Activated CD8-positive, alpha-beta memory T cell treated with anti-CD3 and anti-CD28 coated beads, Interleukin-2, amount 50 U/mL, for 48 hours (primary cell): Measurements from ENCODE around the gene FAH.
"Not testable (repeated sequence)": the region's sequence is repeated elsewhere in the genome, so short reads cannot be mapped to it uniquely, and the experiment has no call there.

Experiments
- DNase-seq: peaks from one replicate; pipeline ENCODE4 v3.0.0-alpha.2; 2020

Gene FAH

DNA sequence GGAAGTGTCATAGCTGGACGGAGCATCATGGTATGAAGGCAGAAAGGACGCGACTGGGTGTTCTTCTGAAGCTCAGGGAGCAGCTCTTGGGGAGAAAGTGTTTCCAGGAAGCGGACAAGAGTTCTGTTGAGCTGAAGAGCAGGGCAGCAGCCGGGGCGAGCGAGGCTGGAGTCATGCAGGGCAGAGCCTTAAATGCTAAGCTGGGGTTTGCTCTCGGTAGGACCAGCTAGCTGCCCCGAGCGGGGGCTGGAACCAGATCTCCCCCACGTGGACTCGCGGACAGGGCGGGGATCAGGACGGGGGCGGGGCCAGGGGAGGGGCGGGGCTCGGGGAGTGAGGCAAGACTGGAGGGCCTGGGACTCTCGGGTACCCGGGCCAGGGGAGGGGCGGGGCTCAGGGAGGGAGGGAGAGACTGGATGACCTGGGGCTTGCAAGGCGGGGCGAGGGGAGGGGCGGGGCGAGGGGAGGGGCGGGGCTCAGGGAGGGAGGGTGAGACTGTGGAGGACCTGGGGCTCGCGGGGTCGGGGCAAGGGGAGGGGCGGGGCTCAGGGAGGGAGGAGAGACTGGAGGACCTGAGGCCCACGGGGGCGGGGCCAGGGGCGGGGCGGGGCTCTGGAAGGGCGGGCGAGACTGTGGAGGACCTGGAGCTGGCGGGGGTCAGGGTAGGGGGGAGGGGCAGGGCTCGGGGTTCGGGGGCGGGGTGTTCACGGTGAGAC lies 461 bp upstream of the FAH start:
- peak; percentile 91 for DNase-seq

DNA sequence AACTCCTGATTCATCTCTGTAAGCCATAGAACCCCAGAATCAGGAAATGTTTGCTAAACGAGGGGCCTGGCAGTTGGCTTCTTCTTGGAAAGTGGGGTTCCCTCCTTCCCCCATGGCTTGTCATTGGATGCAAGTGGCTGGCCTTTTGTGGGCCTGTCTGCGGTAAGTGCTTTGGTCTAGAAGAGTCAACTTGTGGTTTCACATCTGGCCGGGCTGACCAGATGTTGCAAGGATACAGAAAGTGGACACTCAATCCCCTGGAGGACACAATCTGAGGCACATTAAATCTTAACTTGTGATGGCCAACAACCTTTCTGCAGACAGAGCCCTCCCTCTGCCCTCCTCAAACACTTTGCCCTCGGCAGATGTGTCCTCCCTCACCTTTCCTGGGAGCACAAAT lies 1.1 kb downstream of the FAH start:
- DNase-seq = no peak

DNA sequence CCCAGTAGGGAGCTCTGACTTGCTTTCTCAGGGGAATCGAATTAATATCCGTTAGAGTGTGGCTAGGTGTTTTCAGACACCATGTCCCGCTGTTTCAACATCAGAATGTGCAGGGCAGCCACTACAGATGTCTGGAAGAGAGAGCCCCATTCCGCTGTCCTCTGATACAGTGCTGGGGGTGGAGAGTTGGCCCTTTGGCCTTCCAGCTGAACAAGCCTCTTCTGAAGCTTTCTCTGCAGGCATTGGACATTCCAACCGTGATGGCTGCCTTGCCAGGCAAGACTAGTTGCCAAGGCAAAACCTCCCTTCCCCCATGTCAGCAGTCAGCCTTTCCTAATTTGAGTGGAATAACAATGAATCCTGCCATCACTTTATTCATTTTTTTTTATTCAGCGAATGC lies 1.5 kb downstream of the FAH start:
- DNase-seq = no peak

DNA sequence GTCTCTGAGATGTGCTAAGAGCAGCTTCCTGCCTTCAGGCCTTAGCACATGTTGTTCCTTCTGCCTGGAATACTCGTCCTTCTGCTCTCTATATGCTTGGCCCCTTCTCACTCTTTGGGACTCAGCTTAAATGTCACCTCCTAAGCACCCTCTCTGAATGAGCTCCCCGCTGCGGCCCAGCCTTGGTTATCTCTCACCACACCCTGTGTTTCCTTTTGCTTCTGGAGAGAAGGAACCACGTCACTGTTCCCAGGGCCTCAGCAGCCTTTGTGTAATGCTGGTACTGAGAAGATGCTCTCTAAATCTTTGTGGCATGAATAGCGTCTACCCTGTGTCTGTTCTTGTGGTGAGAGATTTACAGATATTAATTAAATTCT lies 2.2 kb downstream of the FAH start:
- DNase-seq = no peak

DNA sequence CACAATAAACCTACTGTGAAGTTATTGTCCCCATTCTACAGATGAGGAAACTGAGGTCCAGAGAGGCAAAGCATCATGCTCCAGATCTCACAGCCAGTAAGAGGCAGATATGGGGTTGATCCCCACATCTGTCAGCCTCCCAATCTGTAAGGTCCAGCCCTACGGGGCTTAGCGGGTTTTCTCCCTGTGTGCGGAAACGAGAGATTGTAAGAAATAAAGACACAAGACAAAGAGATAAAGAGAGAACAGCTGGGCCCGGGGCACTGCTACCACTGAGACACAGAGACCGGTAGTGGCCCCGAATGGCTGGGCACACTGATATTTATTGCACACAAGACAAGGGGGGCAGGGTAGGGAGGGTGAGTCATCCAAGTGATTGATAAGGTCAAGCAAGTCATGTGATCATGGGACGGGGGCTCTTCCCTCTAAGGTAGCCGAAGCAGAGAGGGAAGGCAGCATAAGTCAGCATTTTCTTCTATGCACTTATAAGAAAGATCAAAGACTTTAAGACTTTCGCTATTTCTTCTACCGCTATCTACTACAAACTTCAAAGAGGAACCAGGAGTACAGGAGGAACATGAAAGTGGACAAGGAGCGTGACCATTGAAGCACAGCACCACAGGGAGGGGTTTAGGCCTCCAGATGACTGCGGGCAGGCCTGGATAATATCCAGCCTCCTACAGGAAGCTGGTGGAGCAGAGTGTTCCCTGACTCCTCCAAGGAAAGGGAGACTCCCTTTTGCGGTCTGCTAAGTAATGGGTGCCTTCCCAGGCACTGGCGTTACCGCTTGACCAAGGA lies 2.8 kb downstream of the FAH start:
- DNase-seq = not testable (repeated sequence)

DNA sequence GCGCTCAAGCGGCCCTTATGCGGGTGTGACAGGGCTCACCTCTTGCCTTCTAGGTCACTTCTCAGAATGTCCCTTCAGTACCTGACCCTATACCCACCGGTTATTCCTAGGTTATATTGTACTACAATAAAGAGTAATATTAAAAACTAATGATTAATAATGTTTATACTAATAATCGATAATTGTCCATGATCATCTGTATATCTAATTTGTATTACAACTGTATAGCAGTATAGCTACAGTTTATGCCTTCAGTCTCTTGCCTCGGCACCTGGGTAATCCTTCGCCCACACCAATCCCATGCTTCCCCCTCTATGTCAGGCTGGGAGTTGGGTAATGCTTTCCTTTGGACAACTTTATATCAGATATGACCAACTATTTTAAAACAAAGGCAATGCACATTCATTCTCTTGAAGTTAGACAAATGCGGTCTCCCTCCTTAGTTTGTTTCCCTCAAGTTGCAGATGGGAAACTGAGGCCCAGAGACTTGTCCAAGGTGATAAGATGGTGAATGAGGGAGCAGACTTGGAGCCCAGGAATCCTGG lies 3.4 kb downstream of the FAH start:
- DNase-seq = no peak

DNA sequence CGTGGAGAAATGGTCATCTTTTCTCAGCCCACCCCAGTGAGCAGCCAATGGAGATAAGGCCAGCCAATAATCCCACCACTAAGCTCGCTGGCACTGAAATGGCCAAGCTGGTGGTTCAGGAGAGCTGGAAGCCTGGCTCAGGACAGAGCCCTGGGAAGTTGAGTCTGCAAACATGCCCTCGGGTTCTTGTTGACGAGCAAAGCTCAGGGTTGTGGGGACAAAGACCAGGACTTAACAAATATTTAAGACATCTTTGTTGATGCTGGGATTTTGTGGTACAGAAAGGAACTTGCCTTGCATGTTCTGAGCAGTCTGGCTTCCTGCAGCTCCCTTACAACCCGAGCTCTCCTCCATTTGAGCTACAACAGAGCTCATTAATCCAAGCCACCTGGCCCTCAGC lies 4.4 kb downstream of the FAH start:
- no peak for DNase-seq

DNA sequence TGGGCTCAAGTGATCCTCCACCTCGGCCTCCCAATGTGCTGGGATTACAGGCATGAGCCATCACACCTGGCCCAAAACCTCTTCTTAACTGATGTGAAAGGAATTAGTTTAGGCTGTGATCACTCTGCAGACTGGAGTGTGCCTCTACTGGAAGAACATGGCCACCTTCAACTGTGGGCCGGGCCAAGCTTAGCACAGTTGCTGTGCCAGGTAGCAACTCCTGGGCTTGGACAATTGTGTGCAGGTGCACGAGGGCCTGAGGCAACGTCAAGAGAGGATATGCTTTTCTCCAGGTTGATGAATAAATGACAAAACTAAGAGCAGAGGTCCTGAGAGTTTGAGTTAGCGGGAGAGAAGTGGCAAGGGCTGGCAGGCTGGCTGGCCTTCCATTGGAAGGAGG lies 6.5 kb downstream of the FAH start:
- DNase-seq = no peak

DNA sequence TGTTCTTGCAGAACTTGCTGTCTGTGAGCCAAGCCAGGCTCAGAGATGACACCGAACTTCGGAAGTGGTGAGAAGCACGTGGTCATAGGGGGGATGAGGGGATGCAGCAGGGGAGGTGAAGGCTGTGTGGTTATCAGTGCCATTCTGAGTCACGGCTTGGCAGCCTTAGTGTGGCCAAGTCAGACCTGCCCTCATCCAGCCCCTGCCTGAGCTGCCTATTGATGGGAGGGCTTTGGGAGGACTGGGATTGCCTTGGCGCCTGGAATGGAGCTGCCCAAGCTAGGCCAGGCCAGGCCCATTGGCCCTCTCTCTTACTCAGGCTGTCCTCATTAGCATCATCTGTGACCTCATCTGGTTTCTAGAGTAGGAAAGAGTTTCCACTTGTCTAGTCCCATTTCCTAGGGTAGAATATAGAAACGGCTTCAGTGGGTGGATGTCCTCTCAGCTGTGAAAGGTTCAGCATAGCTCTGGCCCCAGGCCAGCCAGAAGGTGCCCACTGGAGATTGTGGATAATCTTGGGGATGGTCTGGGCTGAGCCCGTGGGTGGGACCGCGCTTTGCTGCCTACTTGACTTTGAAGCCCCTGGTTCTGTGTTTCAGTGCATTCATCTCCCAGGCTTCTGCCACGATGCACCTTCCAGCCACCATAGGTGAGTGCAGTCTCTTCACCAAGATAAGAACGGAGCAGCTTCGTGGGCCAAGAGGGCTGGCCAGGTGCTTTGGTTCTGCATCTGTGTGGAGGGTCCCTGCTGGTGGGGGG lies 7.2 kb downstream of the FAH start:
- DNase-seq = no peak

DNA sequence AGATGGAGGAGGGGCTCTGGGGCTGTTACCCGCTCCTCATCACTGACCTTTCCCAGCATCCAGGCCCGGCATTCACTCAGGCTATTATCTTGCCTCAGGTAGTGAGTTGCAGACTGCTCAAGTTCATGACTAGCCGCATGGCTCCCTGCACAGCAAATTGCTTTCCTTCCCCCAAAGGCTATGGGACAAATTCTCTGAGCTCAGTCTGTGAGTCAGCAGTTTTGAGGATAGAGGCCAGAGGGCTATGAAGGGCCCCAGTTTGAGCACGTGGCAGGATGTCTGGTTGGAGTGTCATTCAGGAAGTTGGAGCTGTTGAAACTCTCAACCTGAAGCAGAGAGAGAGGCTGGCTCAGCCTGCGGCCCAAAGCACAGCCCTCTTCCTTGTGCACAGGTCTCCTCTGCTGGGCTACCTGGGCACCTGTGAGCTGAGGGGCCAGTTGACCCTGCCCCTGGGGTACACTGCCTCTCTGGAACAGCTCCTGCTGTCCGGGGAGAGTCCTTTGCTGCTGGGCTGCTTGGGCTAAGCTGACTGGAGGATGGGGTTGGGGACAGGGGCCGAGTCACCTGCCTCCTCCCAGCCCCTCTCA lies 7.9 kb downstream of the FAH start:
- no peak for DNase-seq

DNA sequence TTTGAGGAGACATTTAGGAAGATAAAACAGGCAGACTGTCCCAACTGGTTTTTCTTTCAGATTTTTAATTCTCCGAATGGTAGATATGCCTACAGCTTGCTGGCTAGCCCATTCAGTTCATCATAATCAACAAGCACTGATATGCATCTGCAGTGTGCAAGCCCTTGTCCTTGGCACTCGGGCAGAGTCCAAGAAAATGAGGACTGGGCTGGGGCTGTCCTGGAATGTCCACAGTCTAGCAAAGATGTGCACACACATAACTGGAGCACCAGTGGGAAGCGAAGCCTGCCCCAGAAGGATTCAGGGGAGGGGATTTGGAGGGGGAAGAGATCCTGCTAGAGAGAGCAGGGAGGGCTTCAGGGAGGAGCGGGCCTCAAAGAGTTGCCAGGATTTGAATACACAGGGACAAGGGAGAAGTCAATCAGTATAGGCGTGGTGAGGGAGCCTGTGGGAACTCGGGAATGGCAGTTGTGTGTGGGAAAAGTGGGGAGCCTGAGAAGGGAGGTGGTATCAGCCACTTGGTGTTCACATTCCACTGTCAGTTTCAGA lies 8.7 kb downstream of the FAH start:
- no peak for DNase-seq

DNA sequence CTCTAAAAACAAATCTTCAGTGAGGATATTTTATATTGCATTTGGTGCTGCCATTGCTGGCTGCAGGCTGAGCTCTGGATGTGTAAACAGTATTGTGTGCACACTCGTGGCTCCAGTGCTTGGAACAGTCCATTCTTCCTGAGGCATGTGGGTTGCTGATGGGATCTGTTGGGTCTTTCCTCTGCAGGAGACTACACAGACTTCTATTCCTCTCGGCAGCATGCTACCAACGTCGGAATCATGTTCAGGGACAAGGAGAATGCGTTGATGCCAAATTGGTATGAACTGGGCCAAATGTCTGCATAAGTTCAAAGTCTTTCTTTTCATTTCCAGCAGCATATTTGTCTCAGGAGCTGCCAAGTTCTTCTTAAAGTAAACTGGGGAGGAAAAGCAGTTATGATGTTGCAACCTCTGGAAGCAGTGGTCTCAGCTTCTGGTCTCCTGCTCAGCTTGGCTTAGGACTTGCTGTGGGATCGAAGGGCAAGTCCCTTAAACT lies 9.3 kb downstream of the FAH start:
- no peak for DNase-seq

DNA sequence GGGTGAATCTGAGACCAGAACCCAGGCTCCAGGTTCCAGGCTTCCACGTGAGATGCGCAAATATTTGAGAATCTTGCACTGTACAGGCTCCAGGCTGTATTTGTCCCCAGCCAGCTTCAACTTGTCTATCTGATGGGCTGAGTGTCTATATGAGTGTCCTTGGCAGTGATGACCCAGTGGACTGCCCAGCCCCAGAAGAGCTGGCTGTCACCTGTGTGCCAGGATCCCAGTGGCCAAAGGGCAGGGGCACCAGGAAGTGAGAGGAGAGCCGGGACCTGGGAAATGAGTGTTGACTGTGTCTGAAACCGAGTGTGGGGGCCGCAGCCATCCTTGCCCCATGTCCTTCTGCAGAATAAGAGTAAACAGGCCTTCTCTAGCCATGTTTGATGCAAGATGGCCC lies 10.4 kb downstream of the FAH start:
- no peak for DNase-seq

DNA sequence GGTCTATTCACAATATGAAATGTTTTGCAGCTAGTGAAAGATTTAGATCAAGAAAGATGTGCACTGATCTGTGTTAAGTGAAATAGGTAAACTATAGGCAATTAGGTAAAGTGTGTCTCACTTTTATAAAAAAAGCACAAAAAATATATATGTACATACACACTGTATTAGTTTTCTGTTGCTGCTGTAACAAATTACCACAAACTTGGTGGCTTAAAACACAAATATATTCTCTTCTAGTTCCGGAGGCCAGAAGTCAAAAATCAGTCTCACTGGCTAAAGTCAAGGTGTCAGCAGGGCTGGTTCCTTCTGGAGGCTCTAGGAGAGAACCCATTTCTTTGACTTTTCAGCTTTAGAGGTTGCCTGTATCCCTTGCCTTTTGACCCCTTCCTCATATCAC lies 11.1 kb downstream of the FAH start:
- no peak for DNase-seq

DNA sequence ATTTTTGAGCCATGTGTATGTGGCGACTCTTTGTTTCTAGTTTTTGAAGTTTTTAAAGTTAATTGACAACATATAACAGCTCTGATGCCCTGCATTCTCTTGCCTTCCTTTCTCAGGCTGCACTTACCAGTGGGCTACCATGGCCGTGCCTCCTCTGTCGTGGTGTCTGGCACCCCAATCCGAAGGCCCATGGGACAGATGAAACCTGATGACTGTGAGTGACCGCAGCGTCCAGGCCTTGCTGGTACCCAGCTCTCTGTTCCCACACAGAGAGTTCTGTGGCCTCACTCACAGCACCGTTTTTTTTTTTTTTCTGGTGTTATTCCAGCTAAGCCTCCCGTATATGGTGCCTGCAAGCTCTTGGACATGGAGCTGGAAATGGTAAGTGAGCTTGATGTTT lies 15.1 kb downstream of the FAH start:
- no peak for DNase-seq

DNA sequence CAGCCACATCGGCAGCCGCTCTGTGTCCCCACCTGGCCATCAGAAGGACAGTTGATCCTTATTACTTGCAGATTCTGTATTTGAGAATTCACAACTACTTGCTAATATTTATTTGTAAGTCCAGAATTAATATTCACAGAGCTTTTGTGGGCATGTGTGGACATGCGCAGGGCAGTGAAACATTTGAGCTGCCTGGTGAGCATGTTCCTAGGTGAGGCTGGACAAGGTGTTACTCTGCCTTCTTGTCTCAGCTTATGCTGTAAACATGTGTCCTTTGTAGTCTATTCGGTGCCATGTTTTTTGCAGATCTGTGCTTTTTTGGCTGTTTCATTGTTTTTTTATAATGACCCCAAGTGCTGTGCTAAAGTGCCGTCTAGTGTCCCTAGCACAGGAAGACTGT lies 15.6 kb downstream of the FAH start:
- DNase-seq = no peak

DNA sequence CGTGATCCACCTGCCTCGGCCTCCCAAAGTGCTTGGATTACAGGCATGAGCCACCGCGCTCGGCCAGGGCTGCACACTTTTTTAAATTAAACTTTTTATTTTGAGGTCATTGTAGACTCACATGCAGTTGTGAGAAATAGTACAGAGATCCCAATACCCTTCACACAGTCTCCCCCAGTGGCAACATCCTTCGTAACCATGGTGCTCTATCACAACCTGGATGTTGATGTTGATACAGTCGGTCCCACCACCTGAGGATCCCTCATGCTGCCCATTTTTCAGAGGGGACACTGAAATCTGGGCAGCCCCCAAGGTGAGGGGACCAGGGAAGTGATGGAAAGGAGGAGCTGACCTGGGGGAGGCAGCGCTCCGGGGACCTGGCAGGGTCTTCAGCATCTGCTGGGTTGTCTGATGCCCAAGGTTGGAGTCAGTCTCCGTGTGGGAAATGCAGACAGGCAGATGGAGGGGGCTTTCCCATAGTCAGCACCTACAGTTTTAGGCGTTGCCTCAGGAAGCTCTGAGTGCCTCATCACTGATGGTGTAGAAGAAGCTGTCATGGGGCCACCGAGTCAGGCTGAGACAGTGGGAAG lies 17.1 kb downstream of the FAH start:
- no peak for DNase-seq

DNA sequence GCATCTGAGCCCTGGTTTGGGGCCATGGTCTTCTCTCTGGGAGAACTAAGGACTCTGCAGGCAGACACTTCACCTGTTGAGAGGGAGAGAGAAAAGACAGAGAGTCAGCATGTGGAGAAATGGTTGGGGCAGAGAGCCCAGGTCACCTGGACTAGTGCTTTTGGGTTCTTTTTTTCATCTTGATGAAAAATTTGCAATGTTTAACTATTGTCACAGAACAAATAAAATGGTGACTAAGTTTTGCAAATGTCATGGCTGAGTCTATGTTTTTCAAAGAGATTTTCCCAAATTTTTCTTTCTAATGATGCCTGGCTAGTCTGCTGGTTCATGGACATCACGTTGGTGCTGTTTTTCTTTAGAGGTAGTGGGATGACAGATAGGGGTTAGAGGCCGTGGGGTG lies 17.8 kb downstream of the FAH start:
- DNase-seq = no peak

DNA sequence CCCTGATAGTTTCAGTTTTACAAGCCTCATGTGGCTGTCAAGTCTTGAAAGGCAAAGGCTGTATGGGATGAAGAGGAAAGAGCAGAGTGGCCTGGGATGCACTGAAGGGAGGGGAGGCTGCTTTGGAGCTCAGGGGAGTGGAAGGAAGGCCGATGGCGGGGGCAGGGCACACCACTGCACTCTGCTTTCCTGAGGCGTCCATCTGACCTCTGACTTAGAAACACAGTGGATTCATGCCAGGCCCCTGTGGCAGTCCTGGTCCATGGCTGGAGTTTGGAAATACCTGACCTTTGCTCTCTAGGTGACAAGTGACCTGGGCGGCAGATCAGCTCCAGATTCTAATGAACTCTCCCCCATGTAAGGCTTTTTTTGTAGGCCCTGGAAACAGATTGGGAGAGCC lies 19.0 kb downstream of the FAH start:
- no peak for DNase-seq

DNA sequence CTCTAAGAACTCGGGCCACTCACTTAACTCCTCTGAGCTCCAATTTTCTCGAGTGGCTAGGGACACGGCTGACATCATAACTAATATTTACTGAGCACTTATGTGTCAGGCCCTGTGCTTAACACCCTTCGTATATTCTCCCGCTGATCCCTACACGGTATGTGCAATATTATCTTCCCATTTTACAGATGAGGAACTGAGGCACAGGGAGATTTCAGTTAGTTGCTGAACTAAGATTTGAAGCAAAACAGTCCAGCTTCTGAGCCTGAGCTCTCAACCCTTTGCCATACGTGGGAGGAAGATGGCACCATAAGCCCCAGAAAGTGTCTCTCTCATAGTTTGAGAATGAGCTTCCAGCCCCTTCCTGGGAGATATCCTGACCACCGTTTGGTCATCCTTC lies 19.6 kb downstream of the FAH start:
- DNase-seq = no peak

DNA sequence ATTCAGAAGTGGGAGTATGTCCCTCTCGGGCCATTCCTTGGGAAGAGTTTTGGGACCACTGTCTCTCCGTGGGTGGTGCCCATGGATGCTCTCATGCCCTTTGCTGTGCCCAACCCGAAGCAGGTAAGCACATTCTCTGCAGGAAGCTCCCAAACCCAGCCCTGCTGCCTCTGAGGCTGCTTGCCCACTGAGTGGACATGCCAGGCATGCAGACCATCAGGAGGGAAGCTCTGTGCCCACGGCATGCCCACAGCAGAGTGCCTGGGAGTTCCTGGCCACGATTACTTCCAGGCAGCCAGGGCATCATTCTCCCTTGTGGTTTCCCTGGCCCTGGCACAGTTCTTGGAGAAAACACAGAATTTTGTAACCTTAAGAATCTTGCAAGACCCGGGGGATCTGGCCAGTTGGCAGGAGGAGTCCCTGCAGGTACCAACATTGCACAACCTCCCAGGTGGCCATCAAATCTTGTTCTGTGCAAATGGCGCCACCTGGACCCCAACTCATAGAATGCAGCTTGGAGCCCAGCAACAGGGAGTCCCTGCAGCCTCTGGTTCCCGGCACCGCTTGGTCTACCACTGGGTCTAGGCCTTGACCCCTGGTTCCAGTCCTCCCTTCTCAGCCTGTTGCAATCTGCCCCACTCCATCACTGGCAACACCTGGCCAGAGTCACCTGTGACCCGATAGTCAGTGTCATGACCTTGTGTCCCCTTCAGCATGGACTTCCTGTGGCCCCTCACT lies 20.4 kb downstream of the FAH start:
- DNase-seq = peak; percentile 82
